GOT3 (cell line): Measurements from ENCODE around the gene SLC49A4.

Experiments used
- DNase-seq: peaks from one replicate; lab custom pipeline; 2025; ENCODE audit warnings: mixed read lengths; lab: John Stamatoyannopoulos, UW

Gene SLC49A4

DNA sequence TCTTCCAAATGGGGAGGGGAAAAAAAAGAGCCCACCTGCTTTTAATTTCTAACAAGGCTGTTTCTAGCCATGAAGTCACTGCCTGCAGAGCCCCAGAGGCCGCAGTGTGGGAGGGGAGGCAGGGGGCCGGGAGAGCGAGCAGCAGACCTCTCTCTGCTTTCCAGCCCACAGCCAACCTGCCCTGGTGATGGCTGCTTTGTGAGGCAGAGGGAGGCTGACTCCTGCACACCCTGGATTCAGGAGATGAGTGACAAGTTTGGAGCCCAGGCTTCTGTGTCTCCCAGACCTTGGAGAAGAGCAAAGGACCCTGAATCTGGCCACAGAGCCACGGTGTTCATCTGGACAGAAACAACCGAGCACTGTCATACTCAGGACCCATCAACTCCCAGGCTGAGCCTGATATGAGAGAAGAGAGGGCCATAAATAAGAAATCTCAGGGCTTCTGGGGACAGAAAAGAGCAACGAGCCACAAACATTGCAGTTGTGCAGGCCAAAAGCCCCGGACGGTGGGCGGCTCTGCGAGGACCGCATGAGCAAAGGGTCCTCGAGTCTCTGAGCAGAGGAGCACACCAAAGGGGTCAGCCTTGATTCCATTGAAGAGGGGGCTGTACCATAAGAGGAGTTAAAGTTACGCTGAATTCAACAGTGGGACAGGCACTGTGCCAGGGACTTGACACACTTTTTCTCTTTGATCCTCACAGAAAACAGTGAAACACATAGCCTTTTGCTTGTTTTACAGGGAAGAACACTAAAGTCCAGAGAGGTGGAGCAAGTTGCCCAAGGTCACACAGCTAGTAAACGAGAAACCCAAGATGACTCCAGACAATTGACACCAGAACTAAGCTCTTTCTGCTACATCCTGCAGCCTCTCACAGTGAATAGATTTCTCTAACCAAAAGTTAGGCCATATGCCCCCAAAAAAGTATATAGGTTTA lies 135.5 kb downstream of the SLC49A4 start:
- no peak for DNase-seq
